ENCODE measurements around the gene RAPGEF6.
"Not testable (repeated sequence)": the region's sequence is repeated elsewhere in the genome, so short reads cannot be mapped to it uniquely, and the experiment has no call there.

Gene RAPGEF6, protein sequence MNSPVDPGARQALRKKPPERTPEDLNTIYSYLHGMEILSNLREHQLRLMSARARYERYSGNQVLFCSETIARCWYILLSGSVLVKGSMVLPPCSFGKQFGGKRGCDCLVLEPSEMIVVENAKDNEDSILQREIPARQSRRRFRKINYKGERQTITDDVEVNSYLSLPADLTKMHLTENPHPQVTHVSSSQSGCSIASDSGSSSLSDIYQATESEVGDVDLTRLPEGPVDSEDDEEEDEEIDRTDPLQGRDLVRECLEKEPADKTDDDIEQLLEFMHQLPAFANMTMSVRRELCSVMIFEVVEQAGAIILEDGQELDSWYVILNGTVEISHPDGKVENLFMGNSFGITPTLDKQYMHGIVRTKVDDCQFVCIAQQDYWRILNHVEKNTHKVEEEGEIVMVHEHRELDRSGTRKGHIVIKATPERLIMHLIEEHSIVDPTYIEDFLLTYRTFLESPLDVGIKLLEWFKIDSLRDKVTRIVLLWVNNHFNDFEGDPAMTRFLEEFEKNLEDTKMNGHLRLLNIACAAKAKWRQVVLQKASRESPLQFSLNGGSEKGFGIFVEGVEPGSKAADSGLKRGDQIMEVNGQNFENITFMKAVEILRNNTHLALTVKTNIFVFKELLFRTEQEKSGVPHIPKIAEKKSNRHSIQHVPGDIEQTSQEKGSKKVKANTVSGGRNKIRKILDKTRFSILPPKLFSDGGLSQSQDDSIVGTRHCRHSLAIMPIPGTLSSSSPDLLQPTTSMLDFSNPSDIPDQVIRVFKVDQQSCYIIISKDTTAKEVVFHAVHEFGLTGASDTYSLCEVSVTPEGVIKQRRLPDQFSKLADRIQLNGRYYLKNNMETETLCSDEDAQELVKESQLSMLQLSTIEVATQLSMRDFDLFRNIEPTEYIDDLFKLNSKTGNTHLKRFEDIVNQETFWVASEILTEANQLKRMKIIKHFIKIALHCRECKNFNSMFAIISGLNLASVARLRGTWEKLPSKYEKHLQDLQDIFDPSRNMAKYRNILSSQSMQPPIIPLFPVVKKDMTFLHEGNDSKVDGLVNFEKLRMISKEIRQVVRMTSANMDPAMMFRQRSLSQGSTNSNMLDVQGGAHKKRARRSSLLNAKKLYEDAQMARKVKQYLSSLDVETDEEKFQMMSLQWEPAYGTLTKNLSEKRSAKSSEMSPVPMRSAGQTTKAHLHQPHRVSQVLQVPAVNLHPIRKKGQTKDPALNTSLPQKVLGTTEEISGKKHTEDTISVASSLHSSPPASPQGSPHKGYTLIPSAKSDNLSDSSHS (N-terminal part only)

DNA sequence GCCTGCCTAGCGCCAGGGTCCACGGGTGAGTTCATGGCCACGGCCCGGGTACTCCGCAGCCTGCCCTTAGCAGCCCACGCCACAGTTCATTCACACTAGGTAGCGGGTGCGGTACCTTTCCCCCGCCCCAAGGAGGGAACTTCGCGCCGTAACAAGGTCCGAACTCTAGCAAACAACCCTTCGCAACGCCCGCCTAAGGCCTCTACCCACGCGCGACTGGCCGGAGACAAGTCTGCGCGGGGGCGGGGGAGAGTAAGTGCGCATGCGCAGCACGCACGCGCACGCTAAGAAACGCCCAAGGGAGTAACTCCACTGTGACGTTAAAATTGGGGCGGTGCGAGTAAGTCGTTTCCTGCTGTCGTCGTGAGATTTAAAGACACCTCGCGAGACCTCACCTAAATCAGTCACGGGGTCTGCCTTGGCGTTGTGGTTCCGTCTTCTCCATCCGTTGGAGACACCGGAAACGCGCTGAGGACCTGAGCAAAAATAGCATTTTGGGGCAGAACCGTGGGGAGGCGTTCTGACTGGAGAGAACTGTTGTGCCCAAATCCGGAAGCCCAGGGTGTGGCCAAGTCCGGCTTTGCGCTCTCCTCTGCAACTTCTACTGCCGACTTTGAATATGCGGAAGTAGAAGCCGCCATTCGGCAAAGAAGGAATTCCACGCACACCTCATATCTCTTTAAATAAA, at the start of gene RAPGEF6:
Gene RAPGEF6, minus strand, starts transcription at position 234 of the 688 bp plus-strand sequence. Its CDS starts 199 bp downstream, at position 35.
- DNase-seq: peak; percentile 92

DNA sequence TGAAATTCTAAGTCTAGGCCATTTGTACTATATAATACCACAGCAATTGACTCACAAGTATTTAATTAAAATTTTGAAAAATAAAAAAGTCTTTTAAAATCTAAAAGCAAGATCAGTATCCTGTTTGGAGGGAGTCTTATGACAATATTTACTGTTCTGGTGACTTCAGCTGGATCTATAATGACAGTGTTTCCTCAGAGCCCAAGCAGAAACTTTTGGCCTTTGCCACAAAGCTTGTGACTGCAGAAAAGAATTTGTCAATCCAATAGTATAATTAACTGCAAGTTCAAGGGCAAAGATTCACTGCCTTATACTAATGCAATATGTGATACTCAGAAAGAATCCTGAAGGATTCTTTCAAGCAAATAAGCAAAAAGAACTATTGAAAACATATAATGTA, 49.6 kb upstream of the RAPGEF6 start:
- no peak for DNase-seq

DNA sequence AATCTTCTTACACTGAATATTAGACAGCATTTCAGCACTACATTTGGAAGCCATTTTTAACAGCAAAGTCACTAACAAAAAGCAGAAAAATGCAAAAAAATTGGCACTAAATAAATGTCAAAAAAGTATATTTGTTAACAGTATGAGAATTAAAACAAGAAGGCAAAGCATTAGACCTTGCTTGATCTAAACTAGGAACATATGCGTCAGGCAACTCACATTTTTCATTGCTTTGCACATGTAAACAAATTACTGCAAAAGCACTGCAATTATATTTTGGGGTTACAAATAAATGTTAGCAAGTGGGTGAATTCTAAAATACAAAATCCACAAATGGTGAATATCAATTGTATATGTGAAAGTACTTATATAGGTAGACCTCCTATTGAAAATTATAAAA, 49.0 kb upstream of the RAPGEF6 start:
- DNase-seq: no peak

DNA sequence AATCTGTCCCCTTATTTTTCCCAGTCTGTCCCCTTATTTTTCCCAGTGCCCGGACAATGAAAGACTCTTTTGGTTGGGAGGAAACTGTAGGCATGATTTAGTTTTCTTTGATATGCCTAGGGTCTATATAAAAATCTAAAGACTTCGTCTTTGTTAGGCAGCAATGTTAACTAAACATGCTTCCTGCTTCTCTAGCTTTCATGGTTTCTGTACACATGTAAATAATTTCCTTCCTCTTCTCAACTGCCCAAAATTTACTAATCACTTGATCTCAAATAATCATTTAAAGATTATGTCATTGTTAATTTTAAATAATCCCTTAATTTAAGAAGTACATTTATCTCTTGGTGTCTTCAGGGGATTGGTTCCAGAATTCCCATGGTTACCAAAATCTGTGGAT, 47.8 kb upstream of the RAPGEF6 start:
- DNase-seq: no peak

DNA sequence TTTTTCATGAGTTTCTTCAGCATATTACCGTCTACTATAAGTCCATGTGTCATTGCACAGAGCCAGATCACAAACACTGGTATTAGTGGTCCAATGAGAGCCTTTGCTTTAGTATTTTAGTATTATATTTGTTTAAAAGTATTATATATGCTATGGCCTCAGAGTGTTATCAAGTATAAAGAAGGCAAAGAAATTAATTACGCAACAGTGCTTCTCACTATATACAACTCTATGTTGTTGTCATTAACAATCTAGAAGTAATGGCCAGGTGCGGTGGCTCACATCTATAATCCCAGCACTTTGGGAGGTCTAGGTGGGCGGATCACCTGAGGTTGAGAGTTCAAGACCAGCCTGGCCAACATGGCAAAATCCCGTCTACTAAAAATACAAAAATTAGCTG, 47.1 kb upstream of the RAPGEF6 start:
- DNase-seq: no peak

DNA sequence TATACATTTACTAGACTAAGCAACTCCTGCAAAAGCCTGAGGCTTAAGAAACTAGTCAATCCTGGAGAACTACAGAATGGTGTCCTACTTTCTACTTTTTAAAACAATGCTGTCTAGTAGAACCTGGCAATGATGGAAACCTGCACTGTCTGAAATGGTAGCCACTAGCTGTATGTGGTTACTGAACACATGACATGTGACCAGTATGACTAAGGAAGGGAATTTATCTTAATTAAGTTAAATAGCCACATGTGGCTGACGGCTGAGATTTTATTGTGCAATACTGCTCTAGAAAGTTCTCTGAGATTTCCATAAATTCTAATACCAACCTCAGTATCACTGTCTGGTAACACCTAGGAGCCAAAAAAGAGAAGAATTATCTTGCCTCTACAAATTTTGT, 44.9 kb upstream of the RAPGEF6 start:
- no peak for DNase-seq

DNA sequence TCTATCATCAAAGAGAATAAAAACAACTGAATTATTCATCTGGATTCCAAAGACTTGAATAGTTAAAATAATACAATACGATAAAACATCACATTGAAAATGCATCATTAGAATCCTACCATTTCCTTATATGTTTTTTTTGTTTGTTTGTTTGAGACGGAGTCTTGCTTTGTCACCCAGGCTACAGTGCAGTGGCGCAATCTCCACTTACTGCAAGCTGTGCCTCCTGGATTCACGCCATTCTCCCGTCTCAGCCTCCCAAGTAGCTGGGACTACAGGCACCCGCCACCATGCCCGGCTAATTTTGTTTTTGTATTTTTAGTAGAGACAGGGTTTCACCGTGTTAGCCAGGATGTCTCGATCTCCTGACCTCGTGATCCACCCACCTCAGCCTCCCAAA, 43.2 kb upstream of the RAPGEF6 start:
- DNase-seq: not testable (repeated sequence)

DNA sequence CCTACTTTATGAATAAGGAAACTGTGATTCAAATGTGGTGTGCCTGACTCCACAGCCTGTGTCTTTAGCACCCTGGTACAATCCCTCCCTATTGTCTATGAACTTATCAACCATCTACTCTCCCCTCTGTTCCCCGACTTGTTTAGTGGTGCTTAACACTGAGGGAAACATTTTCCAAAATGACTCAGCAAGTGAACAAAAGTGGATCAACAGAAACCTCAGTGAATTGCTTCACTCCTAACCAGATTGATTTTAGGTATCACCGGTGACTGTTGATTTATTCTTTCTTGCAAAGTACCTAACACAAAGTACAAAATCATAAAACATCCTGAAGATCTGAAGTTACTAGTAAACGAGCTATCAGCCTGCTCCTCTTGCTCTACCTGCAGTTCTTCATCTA, 42.1 kb upstream of the RAPGEF6 start:
- no peak for DNase-seq

DNA sequence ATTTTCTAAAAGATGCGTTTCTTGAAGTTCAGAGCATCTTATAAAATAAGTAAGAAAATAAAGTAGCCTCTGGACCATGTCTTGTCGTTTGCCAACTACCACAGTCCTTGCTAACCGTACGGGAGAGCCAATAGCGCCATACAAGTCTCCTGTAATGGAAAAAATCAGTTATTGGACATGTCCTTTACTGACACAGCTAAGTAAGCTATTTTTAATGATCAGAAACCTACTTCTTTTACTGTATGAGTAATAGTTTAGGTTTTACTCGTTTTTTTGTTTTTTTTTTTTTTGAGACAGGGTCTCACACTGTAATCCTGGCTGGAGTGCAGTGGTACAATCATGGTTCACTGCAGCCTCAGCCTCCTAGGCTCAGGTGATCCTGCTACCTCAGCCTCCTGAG, 37.7 kb upstream of the RAPGEF6 start:
- no peak for DNase-seq

DNA sequence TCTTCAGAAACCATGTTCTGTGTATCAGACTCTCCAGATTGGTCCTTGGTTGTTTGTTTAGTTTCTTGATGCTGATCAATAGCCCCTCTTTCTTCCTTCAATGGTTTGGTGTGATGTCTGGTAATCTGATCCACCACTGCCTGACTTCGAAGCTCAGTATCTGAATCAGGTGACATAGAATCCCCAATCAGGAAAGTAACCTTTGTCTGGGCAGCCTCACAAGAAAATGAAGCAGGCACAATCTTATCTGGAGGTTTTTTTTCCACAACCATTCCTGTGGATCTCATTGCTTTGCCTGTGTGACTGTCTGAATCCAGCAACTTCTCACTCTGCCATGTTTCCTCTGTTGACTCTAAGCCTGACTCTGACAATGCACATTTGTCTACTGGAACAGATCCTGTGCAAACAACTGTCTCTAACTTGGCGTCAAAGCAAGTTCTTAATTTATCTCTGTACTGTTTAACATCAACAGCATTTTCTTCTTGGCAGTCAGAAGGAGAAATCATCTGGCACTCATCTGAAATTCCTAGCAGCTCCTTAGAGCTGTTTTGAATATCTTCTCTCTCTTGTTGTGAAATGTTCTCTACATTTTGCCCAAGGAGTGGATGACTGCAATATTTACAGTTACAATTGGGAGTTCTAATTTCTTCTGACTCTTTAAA, 37.1 kb upstream of the RAPGEF6 start:
- no peak for DNase-seq

DNA sequence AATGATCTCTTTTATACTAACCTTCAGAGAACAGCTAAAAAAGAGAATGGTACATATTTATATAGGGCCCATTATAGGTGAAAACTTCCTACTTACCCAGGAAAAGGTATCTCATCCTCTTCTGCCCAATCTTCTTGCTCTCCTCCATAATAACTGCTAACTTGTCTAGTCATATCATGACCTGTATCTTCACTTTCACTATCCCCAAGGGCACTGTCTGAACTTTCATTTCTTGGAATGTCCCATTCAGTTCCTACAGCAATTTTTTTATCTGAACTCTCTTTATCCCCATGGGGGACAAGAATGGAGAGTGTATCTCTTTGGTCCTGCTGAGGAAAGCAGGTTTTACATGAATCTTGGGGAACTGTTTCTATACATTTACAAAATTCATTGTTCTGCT, 36.4 kb upstream of the RAPGEF6 start:
- DNase-seq: no peak

DNA sequence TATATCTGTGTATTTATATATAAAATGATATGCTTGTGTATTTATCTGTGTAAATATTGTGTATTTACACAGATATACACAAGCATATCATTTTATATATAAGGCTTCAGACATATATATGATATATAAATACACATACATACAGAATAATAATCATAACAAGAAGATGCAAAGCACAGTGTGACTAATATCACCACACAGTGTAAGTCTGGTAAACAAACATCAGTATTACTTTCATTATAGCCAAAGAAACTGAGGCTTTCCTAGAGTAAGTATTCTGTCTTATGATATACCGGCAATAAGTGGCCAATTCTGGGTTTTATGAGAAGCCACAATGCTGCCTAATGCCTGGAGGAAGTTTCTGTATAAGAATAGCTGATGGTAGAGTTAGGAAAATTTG, 29.9 kb upstream of the RAPGEF6 start:
- DNase-seq: no peak

DNA sequence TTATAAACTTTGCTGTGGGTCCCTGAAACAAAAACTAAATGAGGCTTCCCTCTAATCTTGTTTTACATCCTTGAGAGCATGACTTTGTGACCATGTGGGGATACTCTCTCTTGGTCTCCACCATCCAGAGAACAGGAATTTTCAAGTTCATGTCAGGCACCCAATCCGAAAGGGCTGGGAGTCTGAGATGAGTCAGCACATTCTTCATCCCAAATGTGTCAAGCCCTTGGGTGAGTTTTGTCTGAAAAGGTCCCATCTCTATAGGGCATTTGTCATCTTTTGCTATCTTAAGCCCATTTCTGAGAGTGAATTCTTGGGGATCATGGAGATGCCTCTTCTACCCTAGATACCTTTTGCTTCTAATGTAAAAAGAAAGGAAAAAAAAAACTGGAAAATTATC, 26.9 kb upstream of the RAPGEF6 start:
- no peak for DNase-seq

DNA sequence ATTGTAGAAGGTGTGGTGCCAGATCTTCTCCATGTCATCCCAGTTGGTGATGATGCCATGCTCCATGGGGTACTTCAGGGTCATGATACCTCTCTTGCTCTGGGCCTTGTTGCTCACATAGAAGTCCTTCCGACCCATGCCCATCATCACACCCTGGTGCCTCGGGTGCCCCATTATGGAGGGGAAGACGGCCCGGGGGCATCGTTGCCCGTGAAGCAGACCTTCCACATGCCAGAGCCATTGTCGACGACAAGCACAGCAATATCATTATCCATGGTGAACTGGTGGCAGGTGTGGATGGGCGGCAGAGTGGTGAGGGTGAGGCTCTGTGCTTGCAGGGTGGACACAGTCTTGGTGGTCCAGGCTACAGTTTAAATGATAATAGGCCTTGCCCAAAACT, 24.8 kb upstream of the RAPGEF6 start:
- DNase-seq: no peak

DNA sequence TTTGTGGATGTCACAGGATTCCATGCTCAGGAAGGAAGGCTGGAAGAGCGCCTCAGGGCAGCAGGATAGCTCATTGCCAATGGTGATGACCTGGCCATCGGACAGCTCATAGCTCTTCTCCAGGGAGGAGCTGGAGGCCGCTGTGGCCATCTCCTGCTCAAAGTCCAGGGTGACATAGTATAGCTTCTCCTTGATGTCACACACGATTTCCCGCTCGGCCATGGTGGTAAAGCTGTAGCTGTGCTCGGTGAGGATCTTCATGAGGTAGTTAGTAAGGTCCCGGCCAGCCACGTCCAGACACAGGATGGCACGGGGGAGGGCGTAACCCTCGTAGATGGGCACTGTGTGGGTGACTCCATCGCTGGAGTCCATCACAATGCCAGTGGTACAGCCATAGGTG, 24.3 kb upstream of the RAPGEF6 start:
- no peak for DNase-seq

DNA sequence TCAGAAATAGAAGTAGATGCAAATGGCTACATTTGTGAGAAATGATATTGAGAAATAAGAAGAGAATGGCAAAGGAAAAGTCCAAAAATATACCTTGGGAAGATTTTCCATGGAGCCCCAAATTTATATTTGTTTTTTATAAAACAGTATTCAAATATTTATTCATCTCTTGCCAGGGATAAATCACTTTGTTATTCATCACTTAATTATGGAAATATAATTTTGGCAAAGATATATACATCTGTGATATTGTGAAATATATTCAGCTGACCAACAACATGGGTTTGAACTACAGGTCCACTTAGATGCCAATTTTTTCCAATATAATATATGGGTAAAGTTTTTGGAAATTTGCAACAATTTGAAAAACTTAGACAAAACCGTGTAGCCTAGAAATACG, 19.7 kb upstream of the RAPGEF6 start:
- no peak for DNase-seq

DNA sequence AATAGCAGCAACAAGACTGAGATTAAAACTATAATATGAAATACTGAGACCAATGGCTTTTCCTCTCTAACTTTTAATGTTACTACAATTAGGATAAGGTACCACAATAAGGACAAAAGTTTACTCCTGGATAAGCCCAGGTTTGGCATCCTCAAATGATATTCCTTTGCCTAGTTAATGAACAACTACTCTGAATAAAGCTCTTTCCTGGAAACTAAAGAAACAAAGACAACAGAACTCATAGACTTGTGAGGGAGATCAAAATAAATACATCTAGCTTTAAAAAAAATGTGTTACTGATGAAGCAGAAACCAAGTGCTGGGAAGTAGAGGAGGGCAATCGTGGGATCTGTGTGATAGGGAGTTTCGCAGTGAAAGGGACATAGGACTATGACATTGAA, 19.3 kb upstream of the RAPGEF6 start:
- DNase-seq: no peak

DNA sequence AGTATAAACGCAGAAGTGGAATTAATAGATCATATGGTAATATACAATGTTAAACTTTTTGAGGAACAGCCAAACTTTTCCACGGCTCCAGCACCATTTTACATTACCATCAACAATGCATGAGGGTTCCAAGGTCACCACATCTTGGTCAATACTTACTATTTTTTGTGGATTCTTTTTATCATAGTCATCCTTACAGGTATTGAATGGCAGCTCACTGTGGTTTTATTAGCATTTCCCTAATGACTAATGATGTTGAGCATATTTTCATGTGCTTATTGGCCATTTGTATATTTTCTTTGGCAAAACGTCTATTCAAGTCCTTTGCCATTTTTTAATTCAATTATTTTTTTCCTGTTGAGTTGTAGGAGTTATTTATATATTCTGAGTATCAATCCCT, 14.1 kb upstream of the RAPGEF6 start:
- no peak for DNase-seq

DNA sequence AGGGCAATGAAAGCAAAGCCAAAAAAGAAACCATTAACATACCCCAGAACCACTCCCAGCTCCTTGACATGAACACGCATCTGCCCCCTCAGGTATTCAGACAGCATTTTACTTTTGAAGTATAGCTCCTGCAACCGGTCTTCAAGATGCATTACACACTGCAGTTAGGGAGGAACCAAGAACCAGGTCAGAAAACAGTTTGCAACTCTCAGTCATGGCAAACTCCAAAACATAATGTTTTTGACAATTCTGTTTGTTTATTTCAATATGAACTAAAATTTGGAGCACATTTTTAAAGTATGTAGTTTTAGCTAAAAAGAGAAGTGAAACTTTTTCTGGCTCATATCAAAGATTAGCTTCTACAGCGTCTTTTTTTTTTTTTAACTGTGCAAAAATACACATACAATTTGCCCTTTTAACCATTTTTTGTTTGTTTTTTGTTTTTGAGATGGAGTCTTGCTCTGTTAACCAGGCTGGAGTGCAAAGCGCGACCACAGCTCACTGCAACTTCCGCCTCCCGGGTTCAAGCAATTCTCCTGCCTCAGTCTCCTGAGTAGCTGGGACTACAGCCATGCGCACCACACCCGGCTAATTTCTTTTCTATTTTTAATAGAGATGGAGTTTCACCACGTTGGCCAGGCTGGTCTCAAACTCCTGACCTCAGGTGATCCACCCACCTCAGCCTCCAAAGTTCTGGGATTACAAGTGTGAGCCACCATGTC, 12.2 kb upstream of the RAPGEF6 start:
- no peak for DNase-seq

DNA sequence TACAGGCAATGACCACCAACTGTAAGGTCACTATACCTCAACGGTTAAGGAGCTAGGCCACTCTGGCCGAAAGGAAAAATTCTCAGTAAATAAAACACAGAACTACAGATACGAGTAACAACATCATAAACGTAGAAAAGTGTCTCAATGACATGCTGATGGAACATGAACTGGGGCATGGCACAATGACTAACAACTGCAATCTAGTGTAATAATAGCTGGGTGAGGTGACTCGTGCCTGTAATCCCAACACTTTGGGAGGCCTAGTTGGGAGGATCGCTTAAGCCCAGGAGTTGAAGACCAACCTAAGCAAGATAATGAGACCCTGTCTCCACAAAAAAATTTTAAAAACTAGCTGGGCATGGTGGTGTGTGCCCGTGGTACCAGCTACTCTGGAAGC, 9.8 kb upstream of the RAPGEF6 start:
- no peak for DNase-seq

DNA sequence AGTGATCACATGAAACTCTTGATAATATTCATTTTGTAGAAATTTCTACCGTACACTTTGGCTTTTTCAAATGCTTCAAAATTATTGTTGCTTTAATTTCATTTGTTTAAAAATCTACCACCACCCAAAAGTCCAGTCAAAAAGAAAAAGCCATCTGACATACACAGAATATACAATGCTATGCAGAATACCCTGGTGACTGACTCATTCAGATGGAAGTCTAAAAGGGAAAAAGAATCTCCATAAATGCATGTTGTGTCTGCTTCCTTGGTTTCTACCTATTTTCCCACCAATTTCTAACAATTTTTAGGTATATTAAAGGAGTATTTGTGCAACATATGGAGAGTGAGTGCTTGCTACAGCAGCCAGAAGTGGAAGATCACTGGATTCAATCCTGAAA, 9.3 kb upstream of the RAPGEF6 start:
- no peak for DNase-seq

DNA sequence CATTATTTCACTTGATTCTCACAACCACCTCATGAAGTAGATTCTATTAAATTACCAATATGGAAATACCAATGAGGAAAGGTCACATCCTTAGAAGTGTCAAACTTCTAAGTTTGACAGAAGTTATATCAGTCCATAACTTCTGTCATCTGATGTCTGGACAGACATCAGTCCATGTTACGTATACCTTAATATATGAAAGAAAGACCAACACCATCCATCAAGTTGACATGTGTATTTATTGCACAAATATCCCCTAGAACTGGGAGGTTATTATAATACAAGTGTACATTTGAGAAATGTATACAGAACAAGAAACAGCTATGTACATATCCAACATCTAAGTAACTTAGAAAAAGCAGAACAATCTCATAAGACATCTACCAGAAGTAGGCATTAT, 6.5 kb upstream of the RAPGEF6 start:
- no peak for DNase-seq
